ENCODE measurements around the gene CFAP57. TPM values are rescaled to one million over a fixed set of nuclear protein-coding genes. Genes with fewer than 3 reads are reported as not detected.
A peak's percentile ranks its signal among the peaks of the same experiment; 100 is the strongest.

Gene CFAP57
- total RNA-seq, 2 donors from 2014 or later, result 0.14 to 4.7 TPM

DNA sequence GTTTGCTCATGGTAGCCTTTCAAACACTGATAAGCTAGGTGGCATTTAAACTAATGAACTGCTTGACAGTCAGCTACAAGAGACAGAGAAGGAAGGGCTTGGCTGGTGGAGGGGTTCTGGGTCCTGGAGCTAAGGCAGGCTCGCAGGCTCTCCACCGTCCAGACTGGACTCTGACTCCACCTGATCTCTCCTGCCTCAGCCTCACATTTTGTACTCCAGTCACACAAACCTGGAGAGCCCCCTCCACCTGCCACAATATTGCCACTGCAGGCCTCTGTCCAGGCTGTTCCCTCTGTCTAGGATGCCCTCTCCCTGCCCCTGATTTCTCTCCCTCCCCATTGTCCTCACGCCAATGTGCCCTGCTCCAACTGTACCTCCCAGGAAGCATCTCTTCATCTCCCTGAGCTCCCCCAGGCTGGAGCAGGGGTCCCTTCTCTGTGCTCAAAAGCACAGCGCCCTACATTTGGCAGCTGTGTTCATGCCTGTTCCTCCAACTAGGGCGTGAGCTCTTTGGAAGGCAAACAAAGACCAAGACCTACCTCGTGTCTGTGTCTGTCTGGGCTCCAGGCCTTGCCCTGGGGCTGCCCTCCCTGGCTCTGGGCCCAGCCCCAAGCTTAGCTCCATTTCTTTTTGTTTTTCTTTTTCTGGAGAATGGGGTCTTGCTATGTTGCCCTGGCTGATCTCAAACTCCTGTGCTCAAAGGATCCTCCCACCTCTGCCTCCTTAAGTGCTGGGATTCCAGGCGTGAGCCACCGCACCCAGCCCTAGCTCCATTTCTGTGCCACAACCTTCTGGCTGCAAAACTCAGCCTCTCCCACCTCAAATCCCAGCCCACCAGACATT, 131.6 kb downstream of the CFAP57 start:
- WGBS, result 65% methylated on average over 8 of the region's 8 CpGs
- H3K27ac ChIP-seq, result peak overlapping the region in 1 of 2 donors; percentile 24
- H3K27me3 ChIP-seq (replicated peaks; ENCODE audit: insufficient read depth), result no peaks in the 10 kb centered on the region
- H3K4me1 ChIP-seq (replicated peaks), result peaks cover 8% of the 10 kb centered on the region
- no peaks in the 10 kb centered on the region for H3K36me3 ChIP-seq
- H3K4me3 ChIP-seq, result no peak overlapping the region
- no peak for DNase-seq (ENCODE audit: low spot score)
- TF ChIP-seq, protein P1, sequence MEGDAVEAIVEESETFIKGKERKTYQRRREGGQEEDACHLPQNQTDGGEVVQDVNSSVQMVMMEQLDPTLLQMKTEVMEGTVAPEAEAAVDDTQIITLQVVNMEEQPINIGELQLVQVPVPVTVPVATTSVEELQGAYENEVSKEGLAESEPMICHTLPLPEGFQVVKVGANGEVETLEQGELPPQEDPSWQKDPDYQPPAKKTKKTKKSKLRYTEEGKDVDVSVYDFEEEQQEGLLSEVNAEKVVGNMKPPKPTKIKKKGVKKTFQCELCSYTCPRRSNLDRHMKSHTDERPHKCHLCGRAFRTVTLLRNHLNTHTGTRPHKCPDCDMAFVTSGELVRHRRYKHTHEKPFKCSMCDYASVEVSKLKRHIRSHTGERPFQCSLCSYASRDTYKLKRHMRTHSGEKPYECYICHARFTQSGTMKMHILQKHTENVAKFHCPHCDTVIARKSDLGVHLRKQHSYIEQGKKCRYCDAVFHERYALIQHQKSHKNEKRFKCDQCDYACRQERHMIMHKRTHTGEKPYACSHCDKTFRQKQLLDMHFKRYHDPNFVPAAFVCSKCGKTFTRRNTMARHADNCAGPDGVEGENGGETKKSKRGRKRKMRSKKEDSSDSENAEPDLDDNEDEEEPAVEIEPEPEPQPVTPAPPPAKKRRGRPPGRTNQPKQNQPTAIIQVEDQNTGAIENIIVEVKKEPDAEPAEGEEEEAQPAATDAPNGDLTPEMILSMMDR (IDR thresholded peaks at IDR 0.05), result no peak
- no peak for TF ChIP-seq POLR2A (IDR thresholded peaks at IDR 0.05)
- no peak for TF ChIP-seq POLR2AphosphoS5 (IDR thresholded peaks at IDR 0.05)
- intact Hi-C loops (cut with DNase I), result no loop called here
- H3K9me3 ChIP-seq, result no peaks in the 10 kb centered on the region

Small RNA genes lying within 50 kb of the gene (microRNA-seq; reads per million reads assigned to microRNA genes)
- gene MIR6733, result not detected

Small RNA genes lying within 50 kb of the gene (small RNA-seq; reads per million reads assigned to genes)
- gene RNA5SP46, result 0 reads per million in 2 donors

Other genes starting within 250 kb of the CFAP57 start
- gene SLC2A1, start 213.5 kb upstream of the CFAP57 start, total RNA-seq, result 100 to 1,000 TPM in 1 of 2 donors, 10 to 100 TPM in 1; 83.9 to 159 TPM
- 10 to 100 TPM; 65.7 to 70.7 TPM for gene EBNA1BP2, start within 50 bp of the CFAP57 start, total RNA-seq
- gene TMEM125, start 97.7 kb downstream of the CFAP57 start, total RNA-seq, result 10 to 100 TPM; 18.3 to 29.9 TPM
- gene C1orf210, start 113.3 kb downstream of the CFAP57 start, total RNA-seq, result 10 to 100 TPM in 1 of 2 donors, 1 to 10 TPM in 1; 5.5 to 21.7 TPM
- gene TIE1, start 128.7 kb downstream of the CFAP57 start, total RNA-seq, result 10 to 100 TPM; 18.7 to 21.7 TPM
- gene MPL, start 165.5 kb downstream of the CFAP57 start, total RNA-seq, result not detected
- 10 to 100 TPM in 1 of 2 donors, 1 to 10 TPM in 1; 2.2 to 14.9 TPM for gene CDC20, start 186.7 kb downstream of the CFAP57 start, total RNA-seq
- 10 to 100 TPM; 48.6 to 62.0 TPM for gene ELOVL1, start 195.7 kb downstream of the CFAP57 start, total RNA-seq
- 10 to 100 TPM; 36.9 to 43.2 TPM for gene MED8, start 217.5 kb downstream of the CFAP57 start, total RNA-seq
- 10 to 100 TPM; 30.3 to 76.9 TPM for gene SZT2, start 217.6 kb downstream of the CFAP57 start, total RNA-seq

All from prostate gland (tissue), 2 donors.